Heart left ventricle (tissue), 13 donors: Measurements from ENCODE around the gene TMEM270.

Experiments used
- POLR2A ChIP-seq, 2 donors: fragments of 450-650 bp; IDR thresholded peaks; one replicate each; pipeline ENCODE4 v1.6.1; 2017; ENCODE audit warnings: antibody characterized with exemption in 2 of 2, mild to moderate bottlenecking in 2 of 2, moderate library complexity in 2 of 2
- TF ChIP-seq, protein P1 (sequence below), 12 donors: fragments of 200-600 bp; sonication (generic) in 4 of 12; IDR thresholded peaks; one replicate each; pipeline versions ENCODE4 v1.5.0 to v1.8.0; 2018 to 2022; ENCODE audit warnings: antibody characterized with exemption in 12 of 12, mild to moderate bottlenecking in 5 of 12
- donor health status: ischemic (EF 13 %, LVEDD 7.1; RV severe dilation, severe dysfunction).
- donor health status: DM: no; HTN: yes; CAD: no.
- donor health status: DM: no; HTN: no; CAD: no.
- donor health status: ischemic (EF 25% LVEDD 6.9; RV normal size, moderate dysfunction).
- donor health status: ischemic (EF 25% LVEDD 5.7; RV mildly dilated, moderate dysfunction).
- donor health status: ischemic (EF 35%, LVEDD 5.7; RV mildly dilated, moderate dysfunction).
- donor health status: nonischemic (EF 11% LVEDD 7.7; RV severe dilation, severe dysfunction).
- donor health status: DM: yes; HTN: yes; CAD: no.
- donor health status: PGD.
- donor health status: ischemic (EF 29% LVEDD 5.4; RV normal size, mild dysfunction).
- donor health status: nonischemic (EF 23%, LVEDD 6.1; RV moderate dilation, normal function).

GRCh38 chr7:73844848-73845460, 16.0 kb upstream of the TMEM270 start:
- TF ChIP-seq, protein P1, sequence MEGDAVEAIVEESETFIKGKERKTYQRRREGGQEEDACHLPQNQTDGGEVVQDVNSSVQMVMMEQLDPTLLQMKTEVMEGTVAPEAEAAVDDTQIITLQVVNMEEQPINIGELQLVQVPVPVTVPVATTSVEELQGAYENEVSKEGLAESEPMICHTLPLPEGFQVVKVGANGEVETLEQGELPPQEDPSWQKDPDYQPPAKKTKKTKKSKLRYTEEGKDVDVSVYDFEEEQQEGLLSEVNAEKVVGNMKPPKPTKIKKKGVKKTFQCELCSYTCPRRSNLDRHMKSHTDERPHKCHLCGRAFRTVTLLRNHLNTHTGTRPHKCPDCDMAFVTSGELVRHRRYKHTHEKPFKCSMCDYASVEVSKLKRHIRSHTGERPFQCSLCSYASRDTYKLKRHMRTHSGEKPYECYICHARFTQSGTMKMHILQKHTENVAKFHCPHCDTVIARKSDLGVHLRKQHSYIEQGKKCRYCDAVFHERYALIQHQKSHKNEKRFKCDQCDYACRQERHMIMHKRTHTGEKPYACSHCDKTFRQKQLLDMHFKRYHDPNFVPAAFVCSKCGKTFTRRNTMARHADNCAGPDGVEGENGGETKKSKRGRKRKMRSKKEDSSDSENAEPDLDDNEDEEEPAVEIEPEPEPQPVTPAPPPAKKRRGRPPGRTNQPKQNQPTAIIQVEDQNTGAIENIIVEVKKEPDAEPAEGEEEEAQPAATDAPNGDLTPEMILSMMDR (IDR thresholded peaks at IDR 0.05) = no peak
- TF ChIP-seq POLR2A (IDR thresholded peaks at IDR 0.05) = no peak
